DMS114 treated with DMSO at 0.1 percent for 48 hours (cell line): ENCODE measurements around the gene NFATC4.
"Not testable (repeated sequence)": the region's sequence is repeated elsewhere in the genome, so short reads cannot be mapped to it uniquely, and the experiment has no call there.

Experiments
- DNase-seq: peaks from one replicate; lab custom pipeline; 2025; ENCODE audit not compliant: unreplicated experiment; lab: John Stamatoyannopoulos, UW

The NFATC4 gene

GRCh38 chr14:24366721-24367513, 1.1 kb upstream of the NFATC4 start:
- DNase-seq, result peak; percentile 66

- DNase-seq, result no peak
Measured at GRCh38 chr14:24368212-24368561, 203 bp downstream of the NFATC4 start.

- DNase-seq, result no peak
Measured at GRCh38 chr14:24368562-24369252, 723 bp downstream of the NFATC4 start.

- DNase-seq, result no peak
Measured at GRCh38 chr14:24369463-24369862, 1.5 kb downstream of the NFATC4 start.

GRCh38 chr14:24369907-24370687, 2.1 kb downstream of the NFATC4 start:
- DNase-seq, result no peak

GRCh38 chr14:24370748-24371147, 2.8 kb downstream of the NFATC4 start:
- no peak for DNase-seq

GRCh38 chr14:24371605-24372004, 3.6 kb downstream of the NFATC4 start:
- not testable (repeated sequence) for DNase-seq

DNA sequence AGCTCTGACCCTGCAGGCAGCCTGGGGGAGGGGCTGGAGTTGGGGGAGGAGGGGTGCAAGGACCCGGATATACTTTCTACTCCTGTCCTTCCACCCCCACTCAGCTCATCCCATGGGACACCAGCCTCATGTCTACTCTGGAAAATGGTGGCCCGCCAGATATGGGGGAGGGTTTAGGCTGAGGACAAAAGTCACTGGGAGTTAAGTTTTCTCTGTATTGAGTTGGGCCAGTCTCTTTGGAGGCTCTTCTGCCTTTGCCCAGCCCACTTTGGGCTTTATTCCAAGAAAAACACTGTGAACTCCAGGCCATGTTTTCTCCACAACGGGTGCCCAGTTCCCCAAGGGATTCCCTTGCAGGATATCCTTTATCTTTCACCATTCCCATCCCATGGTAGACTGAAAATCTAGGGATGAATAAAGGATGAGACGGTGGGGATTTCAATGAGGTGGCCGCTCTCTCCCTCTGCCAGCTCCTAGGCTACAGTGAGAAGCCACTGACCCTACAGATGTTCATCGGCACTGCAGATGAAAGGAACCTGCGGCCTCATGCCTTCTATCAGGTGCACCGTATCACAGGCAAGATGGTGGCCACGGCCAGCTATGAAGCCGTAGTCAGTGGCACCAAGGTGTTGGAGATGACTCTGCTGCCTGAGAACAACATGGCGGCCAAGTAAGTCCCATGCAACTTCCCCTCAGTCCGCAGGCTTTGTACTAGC, 4.9 kb downstream of the NFATC4 start:
- no peak for DNase-seq

DNA sequence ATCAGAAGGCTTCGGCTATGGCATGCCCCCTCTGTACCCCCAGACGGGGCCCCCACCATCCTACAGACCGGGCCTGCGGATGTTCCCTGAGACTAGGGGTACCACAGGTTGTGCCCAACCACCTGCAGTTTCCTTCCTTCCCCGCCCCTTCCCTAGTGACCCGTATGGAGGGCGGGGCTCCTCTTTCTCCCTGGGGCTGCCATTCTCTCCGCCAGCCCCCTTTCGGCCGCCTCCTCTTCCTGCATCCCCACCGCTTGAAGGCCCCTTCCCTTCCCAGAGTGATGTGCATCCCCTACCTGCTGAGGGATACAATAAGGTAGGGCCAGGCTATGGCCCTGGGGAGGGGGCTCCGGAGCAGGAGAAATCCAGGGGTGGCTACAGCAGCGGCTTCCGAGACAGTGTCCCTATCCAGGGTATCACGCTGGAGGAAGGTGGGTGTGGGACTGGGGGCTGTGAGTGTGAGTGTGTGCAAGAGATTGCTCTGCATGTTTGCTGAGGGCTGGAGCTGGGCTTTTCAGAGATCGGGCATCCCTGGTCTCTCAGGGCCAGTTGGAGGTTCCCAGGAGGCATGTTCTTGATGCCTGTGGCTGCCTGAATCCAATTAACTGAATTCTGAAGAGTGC, 8.6 kb downstream of the NFATC4 start:
- no peak for DNase-seq

DNA sequence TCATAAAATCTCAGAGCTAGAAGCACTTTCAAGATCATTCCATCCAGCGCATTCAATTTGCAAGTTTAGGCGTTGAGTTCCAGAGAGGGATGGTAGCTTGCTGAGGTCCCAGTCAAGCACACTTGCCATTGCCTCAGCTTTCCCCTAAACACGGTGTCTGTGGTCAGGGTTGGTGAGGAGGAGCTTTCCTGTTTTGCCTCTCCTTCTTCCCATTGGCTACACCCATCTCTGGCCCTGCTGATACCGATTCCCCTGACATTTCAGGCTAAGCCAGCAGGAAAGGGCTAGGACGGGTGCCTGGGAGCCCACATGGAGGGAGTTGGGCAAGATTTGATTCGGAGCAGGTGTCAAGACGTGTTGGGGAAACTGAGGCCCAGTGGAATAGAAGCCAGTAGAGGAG, 9.1 kb downstream of the NFATC4 start:
- no peak for DNase-seq

DNA sequence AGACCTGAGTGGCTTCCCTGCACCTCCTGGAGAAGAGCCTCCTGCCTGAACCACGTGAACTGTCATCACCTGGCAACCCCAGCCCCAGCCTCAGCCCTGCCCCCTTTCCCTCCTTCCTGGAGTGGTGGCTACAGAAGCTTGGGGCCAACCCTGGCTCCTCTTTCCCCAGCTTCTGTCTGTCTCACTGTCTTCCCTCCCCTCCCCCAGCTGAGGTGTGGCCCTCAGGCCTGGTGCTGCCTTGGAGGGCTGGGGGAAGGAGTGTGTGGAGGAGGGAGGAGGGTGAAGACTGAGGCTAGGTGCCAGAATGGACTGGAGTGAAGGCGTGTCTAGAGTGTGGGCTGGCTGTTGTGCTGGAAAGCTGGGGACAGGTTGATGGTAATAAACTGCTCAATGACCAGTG, 9.7 kb downstream of the NFATC4 start:
- no peak for DNase-seq

DNA sequence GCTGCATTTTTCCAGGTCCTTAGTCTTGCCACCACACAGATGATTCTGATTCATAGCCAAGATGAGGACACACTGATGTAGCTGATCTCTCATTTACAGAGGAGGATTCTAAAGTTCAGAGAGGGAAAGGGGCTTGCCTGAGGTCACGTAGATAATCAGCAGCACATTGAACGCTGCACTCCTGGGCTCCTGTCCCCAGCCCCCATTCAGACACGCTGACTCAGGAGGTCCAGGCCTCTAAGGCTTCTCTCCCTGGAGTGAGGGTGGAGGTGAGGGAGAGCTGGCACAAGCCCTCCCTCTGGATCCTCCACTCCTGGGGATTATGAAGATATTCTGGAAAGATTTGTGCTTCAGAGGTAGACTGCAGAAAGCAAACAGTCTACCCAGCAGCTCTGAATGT, 10.3 kb downstream of the NFATC4 start:
- no peak for DNase-seq

- no peak for DNase-seq
Measured at GRCh38 chr14:24378981-24379906, 11.3 kb downstream of the NFATC4 start.

DNA sequence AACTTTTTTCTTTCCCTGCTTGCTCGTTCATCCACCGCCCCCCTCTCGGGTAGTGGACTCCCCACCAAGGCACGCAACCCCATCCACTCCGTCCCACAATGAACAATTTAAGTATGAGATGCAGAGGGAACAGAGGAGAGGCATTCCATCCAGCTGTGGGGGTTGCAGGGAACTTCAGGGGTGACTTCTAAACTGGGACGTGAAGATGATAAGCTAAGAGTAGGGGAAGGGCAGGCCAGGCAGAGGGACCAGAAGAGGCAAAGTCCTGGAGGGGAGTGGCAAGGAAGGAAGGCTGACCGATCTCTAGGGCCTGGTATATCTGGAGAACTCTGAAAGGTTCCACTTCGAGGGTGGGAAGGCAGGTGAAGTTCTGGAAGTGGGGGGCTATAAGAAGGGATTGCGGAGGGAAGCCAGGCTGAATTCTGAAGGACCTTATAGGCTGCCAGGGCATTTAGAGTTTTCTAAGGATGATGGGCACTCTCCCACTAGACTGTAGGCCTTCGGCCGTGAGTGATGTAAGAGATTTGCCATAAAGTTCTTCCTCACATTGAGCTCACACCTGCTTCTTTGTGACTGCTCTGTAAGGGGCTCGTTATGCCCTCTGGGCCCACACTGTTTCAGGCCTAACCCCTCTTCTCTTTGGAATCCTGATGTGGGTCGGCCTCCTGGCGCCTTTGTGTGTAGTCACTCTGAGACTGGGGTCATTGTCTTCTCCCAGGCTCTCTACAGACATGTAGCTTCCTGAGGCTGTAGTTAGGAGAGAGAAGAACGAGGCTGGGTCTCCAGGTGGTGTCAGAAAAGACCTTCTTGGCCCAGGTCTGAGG, 12.1 kb downstream of the NFATC4 start:
- no peak for DNase-seq

GRCh38 chr14:24381363-24382063, 13.5 kb downstream of the NFATC4 start:
- no peak for DNase-seq

- DNase-seq, result no peak
Measured at GRCh38 chr14:24382064-24382371, 14.0 kb downstream of the NFATC4 start.

- no peak for DNase-seq
Measured at GRCh38 chr14:24384169-24384568, 16.2 kb downstream of the NFATC4 start.

- DNase-seq, result no peak
Measured at GRCh38 chr14:24385524-24385923, 17.5 kb downstream of the NFATC4 start.

DNA sequence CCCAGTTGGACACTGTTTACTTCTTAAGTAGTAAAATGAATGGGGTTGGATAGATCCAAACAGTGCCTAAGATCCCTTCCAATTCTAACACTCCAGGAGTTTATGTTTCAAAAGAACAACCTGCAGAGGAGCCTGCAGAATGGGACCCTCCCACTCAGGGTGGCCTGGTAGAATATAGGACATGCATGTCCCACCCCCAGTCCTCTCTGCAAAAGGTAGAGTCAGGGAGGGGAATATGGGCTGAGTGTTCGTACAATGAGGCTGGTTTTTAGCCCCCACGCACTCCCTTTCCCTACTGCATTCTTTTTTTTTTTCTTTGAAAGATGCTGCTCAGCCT, 19.0 kb downstream of the NFATC4 start:
- no peak for DNase-seq
